HEK293 (cell line): ENCODE measurements around the gene SAXO1.

Source experiments
- GLI4 ChIP-seq: fragments of 450-650 bp; formaldehyde crosslinking; IDR thresholded peaks from 2 replicates; pipeline ENCODE4 v1.5.1; 2016; ENCODE audit warnings: missing biosample characterization, missing genetic modification characterization
- KLF10 ChIP-seq: fragments of 450-650 bp; IDR thresholded peaks from 2 replicates; pipeline ENCODE4 v1.5.1; 2018; ENCODE audit warnings: missing biosample characterization, mild to moderate bottlenecking, missing genetic modification characterization
- SETDB1 ChIP-seq: IDR thresholded peaks from one replicate; pipeline ENCODE4 v1.6.1; 2017; ENCODE audit warnings: mild to moderate bottlenecking, low read length, moderate library complexity, mixed read lengths; ENCODE audit not compliant: insufficient read length
- SP2 ChIP-seq: fragments of 450-650 bp; formaldehyde crosslinking; IDR thresholded peaks from 2 replicates; pipeline ENCODE4 v1.5.1; 2016; ENCODE audit warnings: missing biosample characterization, missing genetic modification characterization
- ZBTB11 ChIP-seq: fragments of 450-650 bp; formaldehyde crosslinking; conservative IDR thresholded peaks from 2 replicates; pipeline ENCODE4 v1.5.1; 2016; ENCODE audit warnings: low read depth, missing biosample characterization, missing genetic modification characterization
- ZBTB20 ChIP-seq: fragments of 450-650 bp; formaldehyde crosslinking; IDR thresholded peaks from 2 replicates; pipeline ENCODE4 v1.5.1; 2016; ENCODE audit warnings: missing biosample characterization, missing genetic modification characterization
- ZNF121 ChIP-seq: fragments of 450-650 bp; formaldehyde crosslinking; IDR thresholded peaks from 2 replicates; pipeline ENCODE4 v1.5.1; 2016; ENCODE audit warnings: missing biosample characterization, missing genetic modification characterization
- ZNF16 ChIP-seq: fragments of 450-650 bp; formaldehyde crosslinking; IDR thresholded peaks from 2 replicates; pipeline ENCODE4 v1.5.1; 2016; ENCODE audit warnings: low read depth, missing biosample characterization, missing genetic modification characterization
- ZNF19 ChIP-seq: fragments of 450-650 bp; formaldehyde crosslinking; IDR thresholded peaks from 2 replicates; pipeline ENCODE4; 2016; ENCODE audit warnings: missing biosample characterization, missing genetic modification characterization, low read depth
- ZNF292 ChIP-seq: fragments of 450-650 bp; formaldehyde crosslinking; IDR thresholded peaks from 2 replicates; pipeline ENCODE4 v1.5.1; 2016; ENCODE audit warnings: low read depth, missing biosample characterization, missing genetic modification characterization, borderline replicate concordance
- ZNF341 ChIP-seq: fragments of 450-650 bp; formaldehyde crosslinking; IDR thresholded peaks from 2 replicates; pipeline ENCODE4; 2016; ENCODE audit warnings: low read depth, missing biosample characterization, missing genetic modification characterization
- ZNF366 ChIP-seq: fragments of 450-650 bp; formaldehyde crosslinking; conservative IDR thresholded peaks from 2 replicates; pipeline ENCODE4 v1.5.1; 2016; ENCODE audit warnings: missing biosample characterization, missing genetic modification characterization
- ZNF37A ChIP-seq: fragments of 450-650 bp; IDR thresholded peaks from 2 replicates; pipeline ENCODE4 v1.5.1; 2018; ENCODE audit warnings: missing biosample characterization, missing genetic modification characterization
- ZNF404 ChIP-seq: fragments of 450-650 bp; formaldehyde crosslinking; IDR thresholded peaks from 2 replicates; pipeline ENCODE4 v1.5.1; 2017; ENCODE audit warnings: missing biosample characterization, missing genetic modification characterization
- ZNF426 ChIP-seq: fragments of 450-650 bp; formaldehyde crosslinking; IDR thresholded peaks from 2 replicates; pipeline ENCODE4 v1.5.1; 2017; ENCODE audit warnings: missing biosample characterization, missing genetic modification characterization, mild to moderate bottlenecking, inconsistent platforms, moderate library complexity
- ZNF473 ChIP-seq: fragments of 450-650 bp; formaldehyde crosslinking; IDR thresholded peaks from 2 replicates; pipeline ENCODE4 v1.5.1; 2017; ENCODE audit warnings: missing biosample characterization, missing genetic modification characterization
- ZNF561 ChIP-seq: fragments of 450-650 bp; IDR thresholded peaks from 2 replicates; pipeline ENCODE4 v1.5.1; 2018; ENCODE audit warnings: missing biosample characterization, missing genetic modification characterization, borderline replicate concordance
- ZNF600 ChIP-seq: fragments of 450-650 bp; formaldehyde crosslinking; IDR thresholded peaks from 2 replicates; pipeline ENCODE4 v1.5.1; 2016; ENCODE audit warnings: missing biosample characterization, missing genetic modification characterization
- ZNF610 ChIP-seq: fragments of 450-650 bp; formaldehyde crosslinking; IDR thresholded peaks from 2 replicates; pipeline ENCODE4 v1.5.1; 2016; ENCODE audit warnings: missing biosample characterization, missing genetic modification characterization, borderline replicate concordance
- ZNF623 ChIP-seq: fragments of 450-650 bp; formaldehyde crosslinking; IDR thresholded peaks from 2 replicates; pipeline ENCODE4 v1.5.1; 2016; ENCODE audit warnings: missing biosample characterization, missing genetic modification characterization
- ZNF624 ChIP-seq: fragments of 450-650 bp; formaldehyde crosslinking; IDR thresholded peaks from 2 replicates; pipeline ENCODE4 v1.5.1; 2017; ENCODE audit warnings: missing biosample characterization, missing genetic modification characterization
- ZNF658 ChIP-seq: fragments of 450-650 bp; formaldehyde crosslinking; IDR thresholded peaks from 2 replicates; pipeline ENCODE4; 2016; ENCODE audit warnings: missing biosample characterization, missing genetic modification characterization
- ZNF664 ChIP-seq: fragments of 450-650 bp; formaldehyde crosslinking; IDR thresholded peaks from 2 replicates; pipeline ENCODE4 v1.5.1; 2016; ENCODE audit warnings: missing biosample characterization, missing genetic modification characterization
- ZNF768 ChIP-seq: fragments of 450-650 bp; formaldehyde crosslinking; IDR thresholded peaks from 2 replicates; pipeline ENCODE4 v1.5.1; 2018; ENCODE audit warnings: missing biosample characterization, mild to moderate bottlenecking, missing genetic modification characterization
- ZSCAN5A ChIP-seq: fragments of 450-650 bp; formaldehyde crosslinking; IDR thresholded peaks from 2 replicates; pipeline ENCODE4 v1.5.1; 2016; ENCODE audit warnings: missing biosample characterization, missing genetic modification characterization
- TF ChIP-seq, protein P1 (sequence below): fragments of 450-650 bp; formaldehyde crosslinking; IDR thresholded peaks from 2 replicates; pipeline ENCODE4 v1.5.1; 2016; ENCODE audit warnings: missing biosample characterization, missing genetic modification characterization
- TF ChIP-seq, protein P2 (sequence below): fragments of 450-650 bp; formaldehyde crosslinking; IDR thresholded peaks from 2 replicates; pipeline ENCODE4 v1.5.1; 2017; ENCODE audit warnings: missing biosample characterization, missing genetic modification characterization
- TF ChIP-seq, protein P3 (sequence below): fragments of 450-650 bp; formaldehyde crosslinking; IDR thresholded peaks from 2 replicates; pipeline ENCODE4 v1.5.1; 2016; ENCODE audit warnings: missing biosample characterization, missing genetic modification characterization, borderline replicate concordance

The SAXO1 gene

GRCh38 chr9:19048966-19049916 is 16.2 kb upstream of the SAXO1 start, which contains the start of gene RRAGA (continued):
- TF ChIP-seq ZNF664 (no peak), SETDB1 (no peak), ZNF426 (tag by site-specific recombination) (no peak), ZNF341 (tag by site-specific recombination) (peak; percentile 96), ZNF16 (no peak), ZSCAN5A (peak; percentile 30; the same call in 1 of the 2 replicates), SP2 (peak; percentile 80), ZNF624 (tag by site-specific recombination) (no peak), ZNF19 (tag by site-specific recombination) (no peak), ZNF623 (no peak), ZNF121 (no peak), ZNF658 (tag by site-specific recombination) (no peak), KLF10 (no peak; the same call in 1 of the 2 replicates), ZNF366 (peak; percentile 70), ZBTB20 (no peak; the same call in 1 of the 2 replicates), ZNF473 (tag by site-specific recombination) (no peak), ZNF768 (tag by site-specific recombination) (no peak), ZNF610 (tag by site-specific recombination) (no peak), ZBTB11 (tag by site-specific recombination) (peak; percentile 85), ZNF404 (no peak), ZNF292 (tag by site-specific recombination) (no peak), ZNF561 (tag by site-specific recombination) (peak; percentile 71; the same call in 1 of the 2 replicates), GLI4 (no peak), ZNF37A (tag by site-specific recombination) (no peak), ZNF600 (no peak)
- TF ChIP-seq, protein P1, sequence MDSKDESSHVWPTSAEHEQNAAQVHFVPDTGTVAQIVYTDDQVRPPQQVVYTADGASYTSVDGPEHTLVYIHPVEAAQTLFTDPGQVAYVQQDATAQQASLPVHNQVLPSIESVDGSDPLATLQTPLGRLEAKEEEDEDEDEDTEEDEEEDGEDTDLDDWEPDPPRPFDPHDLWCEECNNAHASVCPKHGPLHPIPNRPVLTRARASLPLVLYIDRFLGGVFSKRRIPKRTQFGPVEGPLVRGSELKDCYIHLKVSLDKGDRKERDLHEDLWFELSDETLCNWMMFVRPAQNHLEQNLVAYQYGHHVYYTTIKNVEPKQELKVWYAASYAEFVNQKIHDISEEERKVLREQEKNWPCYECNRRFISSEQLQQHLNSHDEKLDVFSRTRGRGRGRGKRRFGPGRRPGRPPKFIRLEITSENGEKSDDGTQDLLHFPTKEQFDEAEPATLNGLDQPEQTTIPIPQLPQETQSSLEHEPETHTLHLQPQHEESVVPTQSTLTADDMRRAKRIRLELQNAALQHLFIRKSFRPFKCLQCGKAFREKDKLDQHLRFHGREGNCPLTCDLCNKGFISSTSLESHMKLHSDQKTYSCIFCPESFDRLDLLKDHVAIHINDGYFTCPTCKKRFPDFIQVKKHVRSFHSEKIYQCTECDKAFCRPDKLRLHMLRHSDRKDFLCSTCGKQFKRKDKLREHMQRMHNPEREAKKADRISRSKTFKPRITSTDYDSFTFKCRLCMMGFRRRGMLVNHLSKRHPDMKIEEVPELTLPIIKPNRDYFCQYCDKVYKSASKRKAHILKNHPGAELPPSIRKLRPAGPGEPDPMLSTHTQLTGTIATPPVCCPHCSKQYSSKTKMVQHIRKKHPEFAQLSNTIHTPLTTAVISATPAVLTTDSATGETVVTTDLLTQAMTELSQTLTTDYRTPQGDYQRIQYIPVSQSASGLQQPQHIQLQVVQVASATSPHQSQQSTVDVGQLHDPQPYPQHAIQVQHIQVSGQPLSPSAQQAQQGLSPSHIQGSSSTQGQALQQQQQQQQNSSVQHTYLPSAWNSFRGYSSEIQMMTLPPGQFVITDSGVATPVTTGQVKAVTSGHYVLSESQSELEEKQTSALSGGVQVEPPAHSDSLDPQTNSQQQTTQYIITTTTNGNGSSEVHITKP (tag by site-specific recombination): peak; percentile 65
- TF ChIP-seq, protein P2, sequence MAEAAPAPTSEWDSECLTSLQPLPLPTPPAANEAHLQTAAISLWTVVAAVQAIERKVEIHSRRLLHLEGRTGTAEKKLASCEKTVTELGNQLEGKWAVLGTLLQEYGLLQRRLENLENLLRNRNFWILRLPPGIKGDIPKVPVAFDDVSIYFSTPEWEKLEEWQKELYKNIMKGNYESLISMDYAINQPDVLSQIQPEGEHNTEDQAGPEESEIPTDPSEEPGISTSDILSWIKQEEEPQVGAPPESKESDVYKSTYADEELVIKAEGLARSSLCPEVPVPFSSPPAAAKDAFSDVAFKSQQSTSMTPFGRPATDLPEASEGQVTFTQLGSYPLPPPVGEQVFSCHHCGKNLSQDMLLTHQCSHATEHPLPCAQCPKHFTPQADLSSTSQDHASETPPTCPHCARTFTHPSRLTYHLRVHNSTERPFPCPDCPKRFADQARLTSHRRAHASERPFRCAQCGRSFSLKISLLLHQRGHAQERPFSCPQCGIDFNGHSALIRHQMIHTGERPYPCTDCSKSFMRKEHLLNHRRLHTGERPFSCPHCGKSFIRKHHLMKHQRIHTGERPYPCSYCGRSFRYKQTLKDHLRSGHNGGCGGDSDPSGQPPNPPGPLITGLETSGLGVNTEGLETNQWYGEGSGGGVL (tag by site-specific recombination): peak; percentile 92
- TF ChIP-seq, protein P3, sequence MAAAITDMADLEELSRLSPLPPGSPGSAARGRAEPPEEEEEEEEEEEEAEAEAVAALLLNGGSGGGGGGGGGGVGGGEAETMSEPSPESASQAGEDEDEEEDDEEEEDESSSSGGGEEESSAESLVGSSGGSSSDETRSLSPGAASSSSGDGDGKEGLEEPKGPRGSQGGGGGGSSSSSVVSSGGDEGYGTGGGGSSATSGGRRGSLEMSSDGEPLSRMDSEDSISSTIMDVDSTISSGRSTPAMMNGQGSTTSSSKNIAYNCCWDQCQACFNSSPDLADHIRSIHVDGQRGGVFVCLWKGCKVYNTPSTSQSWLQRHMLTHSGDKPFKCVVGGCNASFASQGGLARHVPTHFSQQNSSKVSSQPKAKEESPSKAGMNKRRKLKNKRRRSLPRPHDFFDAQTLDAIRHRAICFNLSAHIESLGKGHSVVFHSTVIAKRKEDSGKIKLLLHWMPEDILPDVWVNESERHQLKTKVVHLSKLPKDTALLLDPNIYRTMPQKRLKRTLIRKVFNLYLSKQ (tag by site-specific recombination): no peak
